Activated T-cell treated with anti-CD3 and anti-CD28 coated beads, Interleukin-2, amount 50 U/mL, for 1 hour (primary cell): ENCODE data around the gene ITPR3.

Experiments
- DNase-seq: peaks from one replicate; pipeline ENCODE4 v3.0.0-alpha.2; 2020

Gene ITPR3

GRCh38 chr6:33688451-33689147 is 67.5 kb downstream of the ITPR3 start:
- no peak for DNase-seq

- DNase-seq = no peak
These were observed 68.0 kb downstream of the ITPR3 start for GRCh38 chr6:33689148-33689494.

GRCh38 chr6:33689879-33690278 is 68.8 kb downstream of the ITPR3 start:
- no peak for DNase-seq

GRCh38 chr6:33690766-33691165 is 69.6 kb downstream of the ITPR3 start:
- no peak for DNase-seq

- no peak for DNase-seq
These were observed 70.4 kb downstream of the ITPR3 start for GRCh38 chr6:33691456-33692077.

- DNase-seq = no peak
These were observed 71.1 kb downstream of the ITPR3 start for GRCh38 chr6:33692078-33692759.

- peak; percentile 67 for DNase-seq
These were observed 71.6 kb downstream of the ITPR3 start for GRCh38 chr6:33692760-33693158.

GRCh38 chr6:33693186-33694105 is 72.3 kb downstream of the ITPR3 start:
- no peak for DNase-seq

- peak; percentile 69 for DNase-seq
These were observed 73.3 kb downstream of the ITPR3 start for GRCh38 chr6:33694401-33694931.

- no peak for DNase-seq
These were observed 73.9 kb downstream of the ITPR3 start for GRCh38 chr6:33694977-33695376.

- DNase-seq = no peak
These were observed 74.3 kb downstream of the ITPR3 start for GRCh38 chr6:33695451-33695887.

- DNase-seq = no peak
These were observed 75.0 kb downstream of the ITPR3 start for GRCh38 chr6:33696076-33696475.

GRCh38 chr6:33696548-33697518 is 75.7 kb downstream of the ITPR3 start:
- DNase-seq = peak; percentile 47

- DNase-seq = no peak
These were observed 76.7 kb downstream of the ITPR3 start for GRCh38 chr6:33697845-33698244.

- no peak for DNase-seq
These were observed 77.4 kb downstream of the ITPR3 start for GRCh38 chr6:33698494-33698893.

GRCh38 chr6:33699131-33699530 is 78.0 kb downstream of the ITPR3 start:
- DNase-seq = no peak

- no peak for DNase-seq
These were observed 78.6 kb downstream of the ITPR3 start for GRCh38 chr6:33699739-33700138.

- peak; percentile 75 for DNase-seq
These were observed 79.4 kb downstream of the ITPR3 start for GRCh38 chr6:33700391-33701050.

GRCh38 chr6:33702345-33702977 is 81.3 kb downstream of the ITPR3 start:
- DNase-seq = no peak
